ENCODE results near the gene NOL4L.

DNA sequence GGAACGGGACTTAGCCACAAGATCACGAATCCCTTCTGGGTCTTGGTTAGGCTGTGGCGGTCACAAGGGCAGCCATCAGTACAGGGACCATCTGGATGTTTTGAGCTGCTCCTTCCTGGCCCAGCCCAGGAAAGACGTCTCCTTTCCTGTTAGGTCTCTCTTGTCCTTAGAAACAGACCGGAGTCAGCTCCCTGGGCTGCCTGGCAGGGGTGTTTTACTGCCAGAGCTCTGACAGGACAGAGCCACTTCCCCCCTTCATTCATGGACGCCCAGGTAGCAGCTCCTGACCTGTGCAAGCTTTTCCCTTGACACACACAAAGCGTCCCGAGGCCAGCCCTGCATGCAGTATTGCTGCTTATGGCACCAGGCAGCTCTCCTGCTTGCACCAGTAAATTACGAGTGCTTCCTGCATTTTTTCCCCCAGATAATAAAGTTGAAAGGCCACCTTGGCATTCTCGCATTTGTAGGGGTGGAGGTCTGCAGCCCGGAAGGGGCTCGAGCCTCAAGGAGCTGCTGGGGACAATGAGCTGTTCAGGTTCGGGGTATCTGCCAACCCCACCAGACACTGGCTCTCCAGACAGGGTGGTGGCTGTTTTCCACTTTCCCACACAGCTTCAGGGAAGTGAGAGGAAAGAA is 87.4 kb downstream of the NOL4L start:
- TF ChIP-seq, protein P1, sequence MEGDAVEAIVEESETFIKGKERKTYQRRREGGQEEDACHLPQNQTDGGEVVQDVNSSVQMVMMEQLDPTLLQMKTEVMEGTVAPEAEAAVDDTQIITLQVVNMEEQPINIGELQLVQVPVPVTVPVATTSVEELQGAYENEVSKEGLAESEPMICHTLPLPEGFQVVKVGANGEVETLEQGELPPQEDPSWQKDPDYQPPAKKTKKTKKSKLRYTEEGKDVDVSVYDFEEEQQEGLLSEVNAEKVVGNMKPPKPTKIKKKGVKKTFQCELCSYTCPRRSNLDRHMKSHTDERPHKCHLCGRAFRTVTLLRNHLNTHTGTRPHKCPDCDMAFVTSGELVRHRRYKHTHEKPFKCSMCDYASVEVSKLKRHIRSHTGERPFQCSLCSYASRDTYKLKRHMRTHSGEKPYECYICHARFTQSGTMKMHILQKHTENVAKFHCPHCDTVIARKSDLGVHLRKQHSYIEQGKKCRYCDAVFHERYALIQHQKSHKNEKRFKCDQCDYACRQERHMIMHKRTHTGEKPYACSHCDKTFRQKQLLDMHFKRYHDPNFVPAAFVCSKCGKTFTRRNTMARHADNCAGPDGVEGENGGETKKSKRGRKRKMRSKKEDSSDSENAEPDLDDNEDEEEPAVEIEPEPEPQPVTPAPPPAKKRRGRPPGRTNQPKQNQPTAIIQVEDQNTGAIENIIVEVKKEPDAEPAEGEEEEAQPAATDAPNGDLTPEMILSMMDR (conservative IDR thresholded peaks at IDR 0.05), result no peak
- no peak for TF ChIP-seq EZH2 (IDR thresholded peaks at IDR 0.05; ENCODE audit: low read depth)
